Psoas muscle (tissue), 8 donors: ENCODE data around the gene TTYH3. TPM values are rescaled to one million over a fixed set of nuclear protein-coding genes. Genes with fewer than 3 reads are reported as not detected.

Experiments
- ATAC-seq, 4 donors: fragments of 200-7000 bp; cut with Tn5 transposase; one replicate each; pipeline ENCODE4 v1.9.1; 2020; ENCODE audit warnings: moderate library complexity in 3 of 4, mild to moderate bottlenecking in 2 of 4
- DNase-seq, 2 donors: peaks; one replicate each; pipeline ENCODE4 v3.0.0-alpha.2; 2020
- H3K27ac ChIP-seq: fragments of 200-600 bp; one replicate; pipeline ENCODE4 v1.8.0; 2022
- H3K27me3 ChIP-seq, 3 donors: fragments of 200-600 bp in 1 of 3; one replicate each; pipeline versions ENCODE4 v1.6.1 to v1.8.0; 2013 to 2022; ENCODE audit warnings: low read length in 2 of 3, mild to moderate bottlenecking in 2 of 3, moderate library complexity in 1 of 3; ENCODE audit not compliant: insufficient read depth in 3 of 3
- H3K36me3 ChIP-seq, 2 donors: fragments of 200-600 bp in 1 of 2; one replicate each; pipeline versions ENCODE4 v1.6.1 to v1.8.0; 2013 to 2022; ENCODE audit warnings: low read depth in 1 of 2, mild to moderate bottlenecking in 1 of 2, moderate library complexity in 1 of 2; ENCODE audit not compliant: insufficient read depth in 1 of 2
- H3K4me1 ChIP-seq: fragments of 200-600 bp; one replicate; pipeline ENCODE4 v1.8.0; 2022
- H3K4me3 ChIP-seq: fragments of 200-600 bp; one replicate; pipeline ENCODE4 v1.8.0; 2022; ENCODE audit warnings: mild to moderate bottlenecking
- H3K9me3 ChIP-seq: fragments of 200-600 bp; one replicate; pipeline ENCODE4 v1.8.0; 2022
- WGBS, 3 donors: extraction: QIAGEN DNeasy Blood & Tissue Kit; methylation state at CpG; one replicate each; pipeline versions ENCODE4 v1.1.6 to v1.1.7; 2013; 5-methylcytosine and 5-hydroxymethylcytosine counted together
- intact Hi-C, 2 donors: fragments of 100-400 bp; cut with DNase I; formaldehyde crosslinking; loops; one replicate each; pipeline versions ENCODE4 v1.11.0 to v1.14.2; 2022
- polyA plus RNA-seq, 3 donors: library from polyadenylated mRNA; stranded (reverse); fragments of 200-250 nt; gene quantifications; one replicate each; pipeline ENCODE4 v1.2.3, GENCODE V29; 2013
- total RNA-seq, 4 donors: library from RNA; stranded (reverse); fragmentation: NEBNext Ultra II Directional in 2 of 4; extraction: Animal tissue kit (Norgen Biotek cat#: 25700) in 2 of 4; gene quantifications; one replicate each; pipeline versions ENCODE4 v1.2.1 to v1.2.4, GENCODE V29; 2021 to 2023
- TF ChIP-seq, protein P1 (sequence below): fragments of 200-600 bp; IDR thresholded peaks from one replicate; pipeline ENCODE4 v1.8.0; 2022; ENCODE audit warnings: antibody characterized with exemption
- donor health status: healthy with polysubstance abuse.
- donor health status: DM: no; HTN: no; CAD: no; lungs with moderate emphysema.
- donor health status: Bipolar disorder and iron deficiency.
- donor health status: healthy.
- donor health status: DM: yes; HTN: yes; CAD: no.
- donor health status: DM: no; HTN: no; CAD: no.
- donor health status: DM: no; HTN: no; CAD: no.
- donor health status: DM: yes; HTN: yes; CAD: no.

The TTYH3 gene
- total and polyA plus RNA-seq, 7 donors, result 1.3 to 11.3 (median 6.5) TPM

GRCh38 chr7:2639695-2640481 is 8.1 kb downstream of the TTYH3 start:
- Histone ChIP-seq H3K27me3 (no peaks in the 10 kb centered on the region), H3K36me3 (no peaks in the 10 kb centered on the region), H3K4me3 (no peak overlapping the region), H3K9me3 (no peaks in the 10 kb centered on the region), H3K4me1 (peaks cover 44% of the 10 kb centered on the region), H3K27ac (peak overlapping the region; percentile 62)
- intact Hi-C loops, result no loop called here
- DNase-seq (peak in 1 of 2 donors; percentile 23), ATAC-seq (no peak)
- TF ChIP-seq, protein P1, sequence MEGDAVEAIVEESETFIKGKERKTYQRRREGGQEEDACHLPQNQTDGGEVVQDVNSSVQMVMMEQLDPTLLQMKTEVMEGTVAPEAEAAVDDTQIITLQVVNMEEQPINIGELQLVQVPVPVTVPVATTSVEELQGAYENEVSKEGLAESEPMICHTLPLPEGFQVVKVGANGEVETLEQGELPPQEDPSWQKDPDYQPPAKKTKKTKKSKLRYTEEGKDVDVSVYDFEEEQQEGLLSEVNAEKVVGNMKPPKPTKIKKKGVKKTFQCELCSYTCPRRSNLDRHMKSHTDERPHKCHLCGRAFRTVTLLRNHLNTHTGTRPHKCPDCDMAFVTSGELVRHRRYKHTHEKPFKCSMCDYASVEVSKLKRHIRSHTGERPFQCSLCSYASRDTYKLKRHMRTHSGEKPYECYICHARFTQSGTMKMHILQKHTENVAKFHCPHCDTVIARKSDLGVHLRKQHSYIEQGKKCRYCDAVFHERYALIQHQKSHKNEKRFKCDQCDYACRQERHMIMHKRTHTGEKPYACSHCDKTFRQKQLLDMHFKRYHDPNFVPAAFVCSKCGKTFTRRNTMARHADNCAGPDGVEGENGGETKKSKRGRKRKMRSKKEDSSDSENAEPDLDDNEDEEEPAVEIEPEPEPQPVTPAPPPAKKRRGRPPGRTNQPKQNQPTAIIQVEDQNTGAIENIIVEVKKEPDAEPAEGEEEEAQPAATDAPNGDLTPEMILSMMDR, result no peak
- WGBS, 3 donors, result 79 to 86% (median 80%) methylated on average over 37 of the region's 37 CpGs

DNA sequence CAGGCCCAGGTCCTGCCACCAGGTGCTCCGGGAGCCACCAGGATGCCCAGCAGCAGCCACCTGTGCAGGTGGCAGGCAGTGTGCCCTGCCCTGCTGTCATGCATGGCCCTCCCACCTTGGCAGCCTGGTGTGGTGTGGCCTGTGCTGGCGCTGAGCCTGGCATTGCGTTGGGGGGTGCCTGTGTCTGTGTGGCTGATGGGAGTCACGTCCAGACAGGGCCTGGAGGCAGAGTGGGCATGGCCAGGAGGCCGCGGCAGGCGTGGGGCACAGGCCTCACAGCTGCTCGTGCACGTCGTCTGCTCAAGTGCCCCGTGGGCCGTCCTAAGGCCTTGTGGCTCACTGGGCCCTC is 8.7 kb downstream of the TTYH3 start:
- no peaks in the 10 kb centered on the region for H3K9me3 ChIP-seq
- peaks cover 44% of the 10 kb centered on the region for H3K4me1 ChIP-seq
- peak overlapping the region; percentile 72 for H3K27ac ChIP-seq
- intact Hi-C loops, result no loop called here
- H3K36me3 ChIP-seq, result no peaks in the 10 kb centered on the region
- DNase-seq (peak in 1 of 2 donors; percentile 39), ATAC-seq (no peak)
- H3K27me3 ChIP-seq, result no peaks in the 10 kb centered on the region
- H3K4me3 ChIP-seq, result no peak overlapping the region
- WGBS, 3 donors, result 51 to 66% (median 54%) methylated on average over 12 of the region's 12 CpGs
- TF ChIP-seq, protein P1, result no peak

DNA sequence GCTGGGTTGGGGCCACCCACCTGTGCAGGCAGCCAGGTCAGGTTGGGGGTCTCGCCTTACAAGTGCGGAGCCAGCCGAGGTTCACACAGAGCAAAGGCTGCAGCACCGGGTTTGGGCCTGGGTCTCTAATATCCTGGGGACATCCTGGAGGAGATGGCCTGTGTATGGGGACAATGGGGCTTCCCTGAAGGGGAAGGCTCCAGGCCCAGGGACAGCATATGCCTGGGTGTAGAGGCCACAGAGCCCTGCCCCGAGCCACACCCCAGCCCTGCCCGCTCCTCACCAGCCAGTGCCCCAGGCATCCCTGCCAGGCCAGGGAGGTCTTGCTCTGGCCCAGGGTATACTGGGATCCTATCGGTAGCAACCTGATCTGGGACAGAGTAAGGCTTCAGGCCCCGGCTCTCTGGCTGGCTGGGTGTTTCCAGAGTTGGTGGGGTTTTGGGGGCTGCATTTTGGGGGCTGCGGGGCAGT is 9.1 kb downstream of the TTYH3 start:
- Histone ChIP-seq H3K4me1 (peaks cover 44% of the 10 kb centered on the region), H3K9me3 (no peaks in the 10 kb centered on the region), H3K4me3 (peak overlapping the region; percentile 45), H3K27ac (peak overlapping the region; percentile 72), H3K36me3 (no peaks in the 10 kb centered on the region), H3K27me3 (no peaks in the 10 kb centered on the region)
- 39 to 48% (median 47%) methylated on average over 8 to 9 of the region's 9 CpGs for WGBS, 3 donors
- ATAC-seq, result peak; percentile 18 to 26 (median 22)
- intact Hi-C loops, result no loop called here
- TF ChIP-seq, protein P1, result no peak
- no peak for DNase-seq

DNA sequence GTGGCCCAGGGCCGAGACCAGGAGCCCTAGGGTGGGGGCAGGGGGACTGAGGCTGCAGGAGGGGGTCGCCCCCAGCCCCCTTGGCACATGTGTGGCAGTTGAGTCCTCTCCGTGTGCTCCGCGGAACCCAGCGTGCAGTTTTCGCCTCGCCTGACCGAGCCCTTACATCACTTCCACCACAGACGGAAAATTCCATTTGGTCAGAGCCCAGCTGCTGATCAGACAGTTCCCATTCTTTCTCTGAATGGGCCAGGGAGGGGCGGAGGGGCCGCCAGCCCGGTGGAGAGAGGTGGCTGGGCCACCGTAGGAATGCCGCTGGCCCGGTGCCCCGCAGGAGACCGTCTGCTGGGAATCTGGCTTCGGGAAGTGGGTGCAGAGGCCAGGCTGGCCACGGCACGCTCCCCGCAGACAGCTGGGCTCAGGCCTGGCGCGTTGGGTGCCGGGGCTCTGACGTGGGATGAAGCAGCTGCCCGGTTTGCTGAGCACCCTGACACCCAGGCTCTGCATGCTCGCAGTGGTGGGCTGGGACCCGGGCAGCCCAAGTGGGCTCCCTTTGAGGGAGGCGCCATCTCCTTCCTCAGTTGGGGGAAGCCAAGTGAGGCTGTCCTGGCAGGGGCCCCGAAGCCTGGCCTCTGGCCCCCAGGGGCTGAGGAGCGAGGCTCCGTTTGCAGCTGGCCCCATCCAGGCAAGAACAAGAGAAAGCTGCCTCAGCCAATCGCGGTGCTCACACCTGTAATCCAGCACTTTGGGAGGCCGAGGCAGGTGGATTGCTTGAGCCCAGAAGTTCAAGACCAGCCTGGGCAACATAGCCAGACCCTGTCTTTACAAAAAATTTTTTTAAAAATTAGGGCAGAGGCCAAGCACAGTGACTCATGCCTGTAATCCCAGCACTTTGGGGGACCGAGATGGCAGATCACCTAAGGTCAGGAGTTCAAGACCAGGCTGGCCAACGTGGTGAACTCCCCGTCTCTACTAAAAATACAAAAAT is 9.9 kb downstream of the TTYH3 start:
- 4 to 7% (median 5%) methylated on average over 37 to 39 of the region's 39 CpGs for WGBS, 3 donors
- intact Hi-C loops, result no loop called here
- TF ChIP-seq, protein P1, result no peak
- Histone ChIP-seq H3K27ac (peak overlapping the region; percentile 72), H3K9me3 (no peaks in the 10 kb centered on the region), H3K4me3 (peak overlapping the region; percentile 45), H3K27me3 (no peaks in the 10 kb centered on the region), H3K36me3 (no peaks in the 10 kb centered on the region), H3K4me1 (peaks cover 44% of the 10 kb centered on the region)
- ATAC-seq, result peak; percentile 69 to 84 (median 78)
- DNase-seq, result peak; percentile 91 to 92
